Mesenchymal stem cell (in vitro differentiated cells and primary cell): Measurements from ENCODE around the gene CAMKMT.
A peak's percentile ranks its signal among the peaks of the same experiment; 100 is the strongest.

Experiments used
- DNase-seq: peaks from one replicate; pipeline ENCODE4 v3.0.0-alpha.2; 2013
- H2AFZ ChIP-seq: one replicate; pipeline ENCODE4 v1.6.1; 2013; ENCODE audit warnings: low read depth, mild to moderate bottlenecking, control low read depth, inconsistent platforms, low read length, moderate library complexity
- H2AK5ac ChIP-seq: 2 replicates; pipeline ENCODE4 v1.6.1; 2013; ENCODE audit warnings: low read length, moderate library complexity, mild to moderate bottlenecking, inconsistent platforms; ENCODE audit not compliant: severe bottlenecking
- H2BK120ac ChIP-seq: one replicate; pipeline ENCODE4 v1.6.1; 2013; ENCODE audit warnings: low read depth, mild to moderate bottlenecking, inconsistent platforms, low read length, moderate library complexity
- H2BK12ac ChIP-seq, 2 experiments: one replicate each; pipeline ENCODE4 v1.6.1; 2013; ENCODE audit warnings: inconsistent platforms in 2 of 2, low read length in 2 of 2, mild to moderate bottlenecking in 2 of 2, moderate library complexity in 2 of 2, control low read depth in 1 of 2
- H2BK15ac ChIP-seq: one replicate; pipeline ENCODE4 v1.6.1; 2013; ENCODE audit warnings: mild to moderate bottlenecking, low read depth, inconsistent platforms; ENCODE audit not compliant: poor library complexity, severe bottlenecking
- H2BK5ac ChIP-seq: 2 replicates; pipeline ENCODE4 v1.6.1; 2013; ENCODE audit warnings: low read depth, mild to moderate bottlenecking, low read length, control low read depth, inconsistent platforms; ENCODE audit not compliant: poor library complexity, severe bottlenecking
- H3K14ac ChIP-seq, 2 experiments: one replicate each; pipeline ENCODE4 v1.6.1; 2013; ENCODE audit warnings: inconsistent platforms in 2 of 2, low read length in 2 of 2, control low read depth in 1 of 2, mild to moderate bottlenecking in 1 of 2, moderate library complexity in 1 of 2
- H3K18ac ChIP-seq, 2 experiments: one replicate each; pipeline ENCODE4 v1.6.1; 2013; ENCODE audit warnings: inconsistent platforms in 2 of 2, low read length in 2 of 2, control low read depth in 1 of 2, low read depth in 1 of 2, mild to moderate bottlenecking in 1 of 2
- H3K23ac ChIP-seq, 2 experiments: one replicate each; pipeline ENCODE4 v1.6.1; 2013; ENCODE audit warnings: inconsistent platforms in 2 of 2, low read length in 2 of 2, mild to moderate bottlenecking in 2 of 2, moderate library complexity in 2 of 2, control low read depth in 1 of 2
- H3K27ac ChIP-seq: 2 replicates; pipeline ENCODE4 v1.5.1; 2013; ENCODE audit warnings: mild to moderate bottlenecking, moderate library complexity, low read length, control low read depth, inconsistent platforms; ENCODE audit not compliant: poor library complexity, severe bottlenecking
- H3K27me3 ChIP-seq, 2 experiments: 2 replicates each; pipeline versions ENCODE4 v1.6.1 to v1.7.0; 2013; ENCODE audit warnings: low read length in 2 of 2, mild to moderate bottlenecking in 2 of 2, moderate library complexity in 2 of 2, control low read depth in 1 of 2, inconsistent platforms in 1 of 2; ENCODE audit not compliant: control insufficient read depth in 1 of 2, insufficient read depth in 1 of 2
- H3K36me3 ChIP-seq, 2 experiments: 2 replicates each; pipeline versions ENCODE4 v1.6.1 to v1.7.0; 2013; ENCODE audit warnings: low read length in 2 of 2, control low read depth in 1 of 2, inconsistent platforms in 1 of 2, low read depth in 1 of 2, mild to moderate bottlenecking in 1 of 2; ENCODE audit not compliant: insufficient read depth in 2 of 2, control insufficient read depth in 1 of 2
- H3K4ac ChIP-seq, 2 experiments: one replicate each; pipeline ENCODE4 v1.6.1; 2013; ENCODE audit warnings: inconsistent platforms in 2 of 2, low read length in 2 of 2, mild to moderate bottlenecking in 2 of 2, moderate library complexity in 2 of 2, control low read depth in 1 of 2, low read depth in 1 of 2
- H3K4me1 ChIP-seq: 2 replicates; pipeline ENCODE4 v1.6.1; 2013; ENCODE audit warnings: low read depth, low read length, control low read depth; ENCODE audit not compliant: control insufficient read depth, insufficient read depth
- H3K4me2 ChIP-seq: 2 replicates; pipeline ENCODE4 v1.6.1; 2013; ENCODE audit warnings: low read length, mild to moderate bottlenecking, inconsistent platforms; ENCODE audit not compliant: poor library complexity, severe bottlenecking
- H3K4me3 ChIP-seq, 2 experiments: 2 replicates each; pipeline versions ENCODE4 v1.5.1 to v1.7.0; 2013; ENCODE audit warnings: low read length in 2 of 2, mild to moderate bottlenecking in 2 of 2, control low read depth in 1 of 2, low read depth in 1 of 2; ENCODE audit not compliant: insufficient read depth in 1 of 2
- H3K79me1 ChIP-seq: replicated peaks from 2 replicates; pipeline ENCODE4 v1.6.1; 2013; ENCODE audit warnings: mild to moderate bottlenecking, control low read depth, low read length, inconsistent platforms; ENCODE audit not compliant: poor library complexity, severe bottlenecking
- H3K9ac ChIP-seq: 2 replicates; pipeline ENCODE4 v1.7.0; 2013; ENCODE audit warnings: mild to moderate bottlenecking, low read length, moderate library complexity
- H3K9me3 ChIP-seq: 2 replicates; pipeline ENCODE4 v1.7.0; 2013; ENCODE audit warnings: mild to moderate bottlenecking, low read length; ENCODE audit not compliant: control insufficient read depth
- H4K8ac ChIP-seq: one replicate; pipeline ENCODE4 v1.6.1; 2013; ENCODE audit warnings: inconsistent platforms, mild to moderate bottlenecking, low read length, moderate library complexity
- H4K91ac ChIP-seq: one replicate; pipeline ENCODE4 v1.6.1; 2013; ENCODE audit warnings: mild to moderate bottlenecking, low read length, inconsistent platforms
- WGBS: methylation state at CpG from one replicate; pipeline ENCODE4 v1.1.7; 2013; ENCODE audit warnings: mixed read lengths; 5-methylcytosine and 5-hydroxymethylcytosine counted together

CAMKMT gene

GRCh38 chr2:44547718-44548117 lies 186.0 kb downstream of the CAMKMT start:
- Histone ChIP-seq H3K23ac (no peak overlapping the region), H3K27me3 (no peaks in the 10 kb centered on the region), H3K14ac (no peak overlapping the region), H3K4me3 (no peak overlapping the region), H2AK5ac (no peak overlapping the region), H3K9me3 (no peaks in the 10 kb centered on the region), H2BK12ac (no peak overlapping the region), H3K36me3 (no peaks in the 10 kb centered on the region), H2AFZ (no peak overlapping the region), H3K4ac (no peak overlapping the region), H4K91ac (no peak overlapping the region), H3K9ac (no peak overlapping the region), H2BK120ac (no peak overlapping the region), H3K4me1 (no peaks in the 10 kb centered on the region), H3K4me2 (no peak overlapping the region), H3K79me1 (peaks cover 4% of the 10 kb centered on the region), H2BK5ac (no peak overlapping the region), H3K27ac (no peak overlapping the region), H4K8ac (no peak overlapping the region), H3K18ac (peak overlapping the region in 1 of 2 experiments; percentile 57), H2BK15ac (no peak overlapping the region)
- 80% methylated on average over 1 of the region's 2 CpGs for WGBS
- no peak for DNase-seq

- Histone ChIP-seq H3K4me2 (no peak overlapping the region), H2AFZ (no peak overlapping the region), H4K8ac (no peak overlapping the region), H3K18ac (no peak overlapping the region), H3K9ac (peak overlapping the region; percentile 54), H3K9me3 (no peaks in the 10 kb centered on the region), H3K23ac (no peak overlapping the region), H3K27ac (peak overlapping the region; percentile 32), H2BK5ac (no peak overlapping the region), H3K79me1 (peaks cover 4% of the 10 kb centered on the region), H2AK5ac (no peak overlapping the region), H2BK15ac (no peak overlapping the region), H2BK12ac (no peak overlapping the region), H3K14ac (no peak overlapping the region), H2BK120ac (no peak overlapping the region), H3K4me1 (no peaks in the 10 kb centered on the region), H3K4ac (no peak overlapping the region), H3K4me3 (peak overlapping the region in 1 of 2 experiments; percentile 54), H3K36me3 (no peaks in the 10 kb centered on the region), H3K27me3 (no peaks in the 10 kb centered on the region), H4K91ac (no peak overlapping the region)
- DNase-seq, result peak; percentile 6
- WGBS, result 60% methylated on average over 4 of the region's 8 CpGs
Observed at GRCh38 chr2:44548221-44549098, 186.7 kb downstream of the CAMKMT start.

DNA sequence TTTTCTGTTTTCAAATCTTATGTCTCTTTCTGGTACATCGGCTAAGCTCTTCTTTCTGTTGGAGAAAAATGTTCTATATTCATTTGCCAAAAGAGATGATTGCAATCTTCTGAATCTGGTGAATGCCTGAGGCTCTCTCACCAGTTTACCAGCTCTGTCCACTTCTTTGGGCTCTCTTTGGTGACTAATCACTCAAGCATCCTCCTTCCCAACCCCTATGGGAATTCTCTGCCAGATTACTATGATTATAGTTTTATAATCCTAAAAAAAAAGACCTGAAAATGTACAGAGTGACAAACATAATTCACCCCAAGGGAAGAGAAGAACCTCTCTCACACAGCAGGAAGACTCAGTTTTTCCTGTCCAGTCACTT lies 187.3 kb downstream of the CAMKMT start:
- H3K4me3 ChIP-seq, result peak overlapping the region in 1 of 2 experiments; percentile 54
- H2BK5ac ChIP-seq, result no peak overlapping the region
- no peak overlapping the region for H2BK15ac ChIP-seq
- WGBS, result no CpG with 5 or more reads among the region's 1 CpG
- peaks cover 4% of the 10 kb centered on the region for H3K79me1 ChIP-seq
- H3K36me3 ChIP-seq, result no peaks in the 10 kb centered on the region
- no peak overlapping the region for H2AFZ ChIP-seq
- no peaks in the 10 kb centered on the region for H3K4me1 ChIP-seq
- no peak overlapping the region for H2BK120ac ChIP-seq
- H3K27me3 ChIP-seq, result no peaks in the 10 kb centered on the region
- H3K4ac ChIP-seq, result no peak overlapping the region
- no peak overlapping the region for H3K23ac ChIP-seq
- H4K8ac ChIP-seq, result no peak overlapping the region
- no peak overlapping the region for H3K18ac ChIP-seq
- no peak overlapping the region for H2BK12ac ChIP-seq
- H2AK5ac ChIP-seq, result no peak overlapping the region
- no peak overlapping the region for H4K91ac ChIP-seq
- H3K4me2 ChIP-seq, result no peak overlapping the region
- H3K9ac ChIP-seq, result peak overlapping the region; percentile 54
- H3K14ac ChIP-seq, result no peak overlapping the region
- peak overlapping the region; percentile 44 for H3K27ac ChIP-seq
- peak; percentile 67 for DNase-seq
- H3K9me3 ChIP-seq, result no peaks in the 10 kb centered on the region

GRCh38 chr2:44549856-44550255 lies 188.1 kb downstream of the CAMKMT start:
- Histone ChIP-seq H3K27ac (no peak overlapping the region), H2BK5ac (no peak overlapping the region), H2BK12ac (no peak overlapping the region), H3K4me2 (no peak overlapping the region), H3K36me3 (no peaks in the 10 kb centered on the region), H3K4me1 (no peaks in the 10 kb centered on the region), H4K91ac (no peak overlapping the region), H3K79me1 (peaks cover 7% of the 10 kb centered on the region), H3K23ac (no peak overlapping the region), H2AFZ (no peak overlapping the region), H4K8ac (no peak overlapping the region), H3K4ac (no peak overlapping the region), H2BK120ac (no peak overlapping the region), H3K4me3 (no peak overlapping the region), H3K9me3 (no peaks in the 10 kb centered on the region), H2AK5ac (no peak overlapping the region), H3K18ac (no peak overlapping the region), H3K27me3 (no peaks in the 10 kb centered on the region), H3K14ac (no peak overlapping the region), H2BK15ac (no peak overlapping the region), H3K9ac (no peak overlapping the region)
- 98% methylated on average over 2 of the region's 4 CpGs for WGBS
- DNase-seq, result no peak
